ENCODE data around the gene PPFIBP1. TPM values are rescaled to one million over a fixed set of nuclear protein-coding genes. Genes with fewer than 3 reads are reported as not detected.
"Not testable (repeated sequence)": the region's sequence is repeated elsewhere in the genome, so short reads cannot be mapped to it uniquely, and the experiment has no call there.

Gene PPFIBP1
- polyA plus RNA-seq, 1 of the 3 experiments (the other 2 are of a cell fraction), result 55.0 TPM

DNA sequence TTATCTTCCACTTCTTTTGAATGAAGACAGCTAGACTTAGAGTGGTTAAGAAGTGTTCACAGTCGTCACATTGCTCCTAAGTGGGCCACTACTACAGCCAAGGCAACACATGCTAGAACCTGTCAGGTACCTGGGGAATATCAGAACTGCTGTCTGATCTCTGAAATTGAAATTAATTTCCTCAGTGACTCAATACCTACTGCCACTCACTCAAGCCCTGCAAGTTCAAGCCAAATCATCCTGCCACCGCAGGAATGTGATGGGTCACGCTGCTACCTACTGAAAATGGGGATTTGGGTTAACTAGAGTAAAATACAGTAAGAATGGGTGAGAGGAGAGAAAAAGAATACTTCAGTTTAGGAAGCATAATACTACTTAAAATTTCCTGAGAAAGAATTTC lies 67.7 kb downstream of the PPFIBP1 start:
- CTCF ChIA-PET; H3K9me3 ChIP-seq; POLR2A ChIA-PET; H3K4me3 ChIP-seq (ENCODE audit: low read depth in 2 of 2, low read length in 1 of 2); H3K9ac ChIP-seq; H3K36me3 ChIP-seq (replicated peaks in 1 of 2; ENCODE audit: control insufficient read depth in 1 of 2, insufficient read depth in 2 of 2, low read length in 1 of 2); H4K20me1 ChIP-seq (ENCODE audit: insufficient read depth); H3K9me2 ChIP-seq; H3K27me3 ChIP-seq (ENCODE audit: insufficient read depth); DNase-seq; H3K4me2 ChIP-seq; H2AFZ ChIP-seq (ENCODE audit: low read depth): not testable (repeated sequence)
- WGBS (ENCODE audit: low lambda C conversion rate), result 95% methylated on average over 3 of the region's 3 CpGs
- Histone ChIP-seq H3F3A (replicated peaks; ENCODE audit: insufficient read depth) (peaks cover 23% of the 10 kb centered on the region), H3K79me2 (ENCODE audit: insufficient read depth) (peaks cover 96% of the 10 kb centered on the region), H3K27ac (ENCODE audit: low read depth in 2 of 2, low read length in 1 of 2) (peak overlapping the region in 1 of 2 experiments; percentile 93; a peak in 2 of 4 replicates), H3K4me1 (ENCODE audit: control insufficient read depth in 1 of 2, insufficient read depth in 2 of 2, low read depth in 1 of 2, low read length in 1 of 2) (peaks cover 3 to 19% of the 10 kb centered on the region in 2 experiments; a peak in 3 of 4 replicates)

DNA sequence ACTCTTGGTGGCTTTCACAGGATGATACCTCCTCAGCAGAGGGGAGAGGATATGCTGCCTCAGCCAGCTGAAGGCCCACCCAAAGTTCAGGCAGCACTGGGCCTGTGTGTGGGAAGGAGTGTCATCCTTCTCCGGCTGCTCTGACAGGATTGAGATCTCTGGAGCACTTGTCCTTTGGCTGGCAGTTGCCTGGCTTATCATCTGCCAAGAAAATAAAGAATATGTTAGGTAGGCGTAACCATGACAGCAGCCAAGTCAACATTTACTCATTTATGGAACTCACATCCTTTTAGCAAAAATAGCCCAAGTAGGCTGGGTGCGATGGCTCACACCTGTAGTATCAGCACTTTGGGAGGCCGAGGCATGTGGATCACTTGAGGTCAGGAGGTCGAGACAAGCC lies 68.5 kb downstream of the PPFIBP1 start:
- POLR2A ChIA-PET, result interaction anchor here (0.5 kb wide), 1 partner anchor 16 kb away, joined by 3 read pairs; no protein-coding TSS in a partner anchor
- CTCF ChIA-PET, result no interaction called here
- H3K9ac ChIP-seq, result peak overlapping the region; percentile 33; the same call in 1 of the 2 replicates
- TF ChIP-seq EP300 (IDR thresholded peaks at IDR 0.05; ENCODE audit: borderline replicate concordance in 1 of 2, low read depth in 1 of 2, low read length in 1 of 2) (no peak), RCOR1 (IDR thresholded peaks at IDR 0.05; ENCODE audit: low read length) (no peak), GABPA (IDR thresholded peaks at IDR 0.05; ENCODE audit: low read depth) (no peak), SIN3A (IDR thresholded peaks at IDR 0.05; ENCODE audit: borderline replicate concordance, low read depth, low read length) (no peak), RXRA (IDR thresholded peaks at IDR 0.05; ENCODE audit: borderline replicate concordance, low read depth) (0 out of 2 replicates have a peak, but pooled peaks have one; percentile 6), FOSL2 (IDR thresholded peaks at IDR 0.05; ENCODE audit: borderline replicate concordance, low read depth) (no peak), ELF1 (IDR thresholded peaks at IDR 0.05) (no peak), RAD21 (IDR thresholded peaks at IDR 0.05; ENCODE audit: low read length) (no peak), SMC3 (IDR thresholded peaks at IDR 0.05; ENCODE audit: low read depth, low read length) (no peak), CHD2 (IDR thresholded peaks at IDR 0.05; ENCODE audit: low read length, partially characterized antibody) (no peak), JUND (IDR thresholded peaks at IDR 0.05) (no peak), RFX5 (IDR thresholded peaks at IDR 0.05; ENCODE audit: low read length) (no peak), EZH2phosphoT487 (IDR thresholded peaks at IDR 0.05; ENCODE audit: borderline replicate concordance, low read depth) (no peak), TAF1 (IDR thresholded peaks at IDR 0.05; ENCODE audit: borderline replicate concordance, low read depth, low read length) (no peak), NFIC (IDR thresholded peaks at IDR 0.05; ENCODE audit: borderline replicate concordance) (peak; percentile 17; the same call in 1 of the 2 replicates), POLR2AphosphoS5 (IDR thresholded peaks at IDR 0.05; ENCODE audit: low read depth, low read length) (no peak), TCF12 (IDR thresholded peaks at IDR 0.05) (no peak)
- TF ChIP-seq, protein P1, sequence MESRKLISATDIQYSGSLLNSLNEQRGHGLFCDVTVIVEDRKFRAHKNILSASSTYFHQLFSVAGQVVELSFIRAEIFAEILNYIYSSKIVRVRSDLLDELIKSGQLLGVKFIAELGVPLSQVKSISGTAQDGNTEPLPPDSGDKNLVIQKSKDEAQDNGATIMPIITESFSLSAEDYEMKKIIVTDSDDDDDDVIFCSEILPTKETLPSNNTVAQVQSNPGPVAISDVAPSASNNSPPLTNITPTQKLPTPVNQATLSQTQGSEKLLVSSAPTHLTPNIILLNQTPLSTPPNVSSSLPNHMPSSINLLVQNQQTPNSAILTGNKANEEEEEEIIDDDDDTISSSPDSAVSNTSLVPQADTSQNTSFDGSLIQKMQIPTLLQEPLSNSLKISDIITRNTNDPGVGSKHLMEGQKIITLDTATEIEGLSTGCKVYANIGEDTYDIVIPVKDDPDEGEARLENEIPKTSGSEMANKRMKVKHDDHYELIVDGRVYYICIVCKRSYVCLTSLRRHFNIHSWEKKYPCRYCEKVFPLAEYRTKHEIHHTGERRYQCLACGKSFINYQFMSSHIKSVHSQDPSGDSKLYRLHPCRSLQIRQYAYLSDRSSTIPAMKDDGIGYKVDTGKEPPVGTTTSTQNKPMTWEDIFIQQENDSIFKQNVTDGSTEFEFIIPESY (IDR thresholded peaks at IDR 0.05; ENCODE audit: borderline replicate concordance, low read depth), result no peak
- TF ChIP-seq, protein P2, sequence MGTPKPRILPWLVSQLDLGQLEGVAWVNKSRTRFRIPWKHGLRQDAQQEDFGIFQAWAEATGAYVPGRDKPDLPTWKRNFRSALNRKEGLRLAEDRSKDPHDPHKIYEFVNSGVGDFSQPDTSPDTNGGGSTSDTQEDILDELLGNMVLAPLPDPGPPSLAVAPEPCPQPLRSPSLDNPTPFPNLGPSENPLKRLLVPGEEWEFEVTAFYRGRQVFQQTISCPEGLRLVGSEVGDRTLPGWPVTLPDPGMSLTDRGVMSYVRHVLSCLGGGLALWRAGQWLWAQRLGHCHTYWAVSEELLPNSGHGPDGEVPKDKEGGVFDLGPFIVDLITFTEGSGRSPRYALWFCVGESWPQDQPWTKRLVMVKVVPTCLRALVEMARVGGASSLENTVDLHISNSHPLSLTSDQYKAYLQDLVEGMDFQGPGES (IDR thresholded peaks at IDR 0.05; ENCODE audit: low read depth, low read length), result no peak
- TF ChIP-seq, protein P3, sequence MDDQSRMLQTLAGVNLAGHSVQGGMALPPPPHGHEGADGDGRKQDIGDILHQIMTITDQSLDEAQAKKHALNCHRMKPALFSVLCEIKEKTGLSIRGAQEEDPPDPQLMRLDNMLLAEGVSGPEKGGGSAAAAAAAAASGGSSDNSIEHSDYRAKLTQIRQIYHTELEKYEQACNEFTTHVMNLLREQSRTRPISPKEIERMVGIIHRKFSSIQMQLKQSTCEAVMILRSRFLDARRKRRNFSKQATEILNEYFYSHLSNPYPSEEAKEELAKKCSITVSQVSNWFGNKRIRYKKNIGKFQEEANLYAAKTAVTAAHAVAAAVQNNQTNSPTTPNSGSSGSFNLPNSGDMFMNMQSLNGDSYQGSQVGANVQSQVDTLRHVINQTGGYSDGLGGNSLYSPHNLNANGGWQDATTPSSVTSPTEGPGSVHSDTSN (IDR thresholded peaks at IDR 0.05), result peak; percentile 66
- TF ChIP-seq, protein P4, sequence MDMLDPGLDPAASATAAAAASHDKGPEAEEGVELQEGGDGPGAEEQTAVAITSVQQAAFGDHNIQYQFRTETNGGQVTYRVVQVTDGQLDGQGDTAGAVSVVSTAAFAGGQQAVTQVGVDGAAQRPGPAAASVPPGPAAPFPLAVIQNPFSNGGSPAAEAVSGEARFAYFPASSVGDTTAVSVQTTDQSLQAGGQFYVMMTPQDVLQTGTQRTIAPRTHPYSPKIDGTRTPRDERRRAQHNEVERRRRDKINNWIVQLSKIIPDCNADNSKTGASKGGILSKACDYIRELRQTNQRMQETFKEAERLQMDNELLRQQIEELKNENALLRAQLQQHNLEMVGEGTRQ (IDR thresholded peaks at IDR 0.05; ENCODE audit: borderline replicate concordance, low read depth, low read length), result no peak
- TF ChIP-seq, protein P5, sequence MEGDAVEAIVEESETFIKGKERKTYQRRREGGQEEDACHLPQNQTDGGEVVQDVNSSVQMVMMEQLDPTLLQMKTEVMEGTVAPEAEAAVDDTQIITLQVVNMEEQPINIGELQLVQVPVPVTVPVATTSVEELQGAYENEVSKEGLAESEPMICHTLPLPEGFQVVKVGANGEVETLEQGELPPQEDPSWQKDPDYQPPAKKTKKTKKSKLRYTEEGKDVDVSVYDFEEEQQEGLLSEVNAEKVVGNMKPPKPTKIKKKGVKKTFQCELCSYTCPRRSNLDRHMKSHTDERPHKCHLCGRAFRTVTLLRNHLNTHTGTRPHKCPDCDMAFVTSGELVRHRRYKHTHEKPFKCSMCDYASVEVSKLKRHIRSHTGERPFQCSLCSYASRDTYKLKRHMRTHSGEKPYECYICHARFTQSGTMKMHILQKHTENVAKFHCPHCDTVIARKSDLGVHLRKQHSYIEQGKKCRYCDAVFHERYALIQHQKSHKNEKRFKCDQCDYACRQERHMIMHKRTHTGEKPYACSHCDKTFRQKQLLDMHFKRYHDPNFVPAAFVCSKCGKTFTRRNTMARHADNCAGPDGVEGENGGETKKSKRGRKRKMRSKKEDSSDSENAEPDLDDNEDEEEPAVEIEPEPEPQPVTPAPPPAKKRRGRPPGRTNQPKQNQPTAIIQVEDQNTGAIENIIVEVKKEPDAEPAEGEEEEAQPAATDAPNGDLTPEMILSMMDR (IDR thresholded peaks at IDR 0.05), result no peak

More for the DNA sequence above, 68.5 kb downstream of the PPFIBP1 start:
- no peaks in the 10 kb centered on the region for H3K9me2 ChIP-seq
- H3F3A ChIP-seq (replicated peaks; ENCODE audit: insufficient read depth), result peaks cover 21% of the 10 kb centered on the region
- H3K9me3 ChIP-seq, result no peaks in the 10 kb centered on the region
- peaks cover 97% of the 10 kb centered on the region for H3K79me2 ChIP-seq (ENCODE audit: insufficient read depth)
- no peak for DNase-seq
- H3K4me3 ChIP-seq (ENCODE audit: low read depth in 2 of 2, low read length in 1 of 2), result no peak overlapping the region
- no peaks in the 10 kb centered on the region; the same call in 1 of the 2 replicates for H4K20me1 ChIP-seq (ENCODE audit: insufficient read depth)
- WGBS (ENCODE audit: low lambda C conversion rate), result 61% methylated on average over 5 of the region's 5 CpGs
- peaks cover 0 to 7% of the 10 kb centered on the region in 2 experiments for H3K36me3 ChIP-seq (replicated peaks in 1 of 2; ENCODE audit: control insufficient read depth in 1 of 2, insufficient read depth in 2 of 2, low read length in 1 of 2)
- peak overlapping the region in 1 of 2 experiments; percentile 93; a peak in 2 of 4 replicates for H3K27ac ChIP-seq (ENCODE audit: low read depth in 2 of 2, low read length in 1 of 2)
- H3K27me3 ChIP-seq (ENCODE audit: insufficient read depth), result no peaks in the 10 kb centered on the region
- no peak overlapping the region for H3K4me2 ChIP-seq
- H3K4me1 ChIP-seq (ENCODE audit: control insufficient read depth in 1 of 2, insufficient read depth in 2 of 2, low read depth in 1 of 2, low read length in 1 of 2), result peaks cover 3 to 19% of the 10 kb centered on the region in 2 experiments; a peak in 3 of 4 replicates
- H2AFZ ChIP-seq (ENCODE audit: low read depth), result no peak overlapping the region

All from SK-N-SH (cell line).